ENCODE results near the gene GRK6. TPM values are rescaled to one million over a fixed set of nuclear protein-coding genes. Genes with fewer than 3 reads are reported as not detected.

Gene GRK6
- total RNA-seq, 3 donors from 2014 or later: 38.4 to 48.1 (median 46.7) TPM

DNA sequence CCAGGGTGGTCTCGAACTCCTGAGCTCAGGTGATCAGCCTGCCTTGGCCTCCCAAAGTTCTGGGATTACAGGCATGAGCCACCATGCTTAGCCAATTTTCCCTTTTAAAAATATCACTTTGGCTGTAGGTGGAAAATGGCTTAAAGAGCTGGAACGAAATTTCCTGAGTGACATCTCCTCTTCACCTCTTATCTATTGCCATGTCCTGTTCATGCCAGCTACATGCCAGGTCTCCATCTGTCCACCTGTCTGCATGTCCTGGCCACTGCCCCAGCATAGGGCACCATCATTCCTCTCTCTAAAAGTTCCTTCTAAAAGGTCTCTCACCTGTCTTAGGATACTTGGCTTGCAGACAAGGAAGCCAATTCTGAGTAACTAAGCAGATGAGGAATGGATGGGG lies 2.8 kb upstream of the GRK6 start:
- Histone ChIP-seq H3K36me3 (ENCODE audit: low read depth) (peaks cover 7% of the 10 kb centered on the region), H3K4me1 (ENCODE audit: low read depth) (peaks cover 19% of the 10 kb centered on the region), H3K4me3 (no peak overlapping the region), H3K9me3 (no peaks in the 10 kb centered on the region)
- intact Hi-C loops (cut with DNase I, micrococcal nuclease): no loop called here
- no peak for DNase-seq
- TF ChIP-seq CTCF (IDR thresholded peaks at IDR 0.05): no peak
- no peak for ATAC-seq

DNA sequence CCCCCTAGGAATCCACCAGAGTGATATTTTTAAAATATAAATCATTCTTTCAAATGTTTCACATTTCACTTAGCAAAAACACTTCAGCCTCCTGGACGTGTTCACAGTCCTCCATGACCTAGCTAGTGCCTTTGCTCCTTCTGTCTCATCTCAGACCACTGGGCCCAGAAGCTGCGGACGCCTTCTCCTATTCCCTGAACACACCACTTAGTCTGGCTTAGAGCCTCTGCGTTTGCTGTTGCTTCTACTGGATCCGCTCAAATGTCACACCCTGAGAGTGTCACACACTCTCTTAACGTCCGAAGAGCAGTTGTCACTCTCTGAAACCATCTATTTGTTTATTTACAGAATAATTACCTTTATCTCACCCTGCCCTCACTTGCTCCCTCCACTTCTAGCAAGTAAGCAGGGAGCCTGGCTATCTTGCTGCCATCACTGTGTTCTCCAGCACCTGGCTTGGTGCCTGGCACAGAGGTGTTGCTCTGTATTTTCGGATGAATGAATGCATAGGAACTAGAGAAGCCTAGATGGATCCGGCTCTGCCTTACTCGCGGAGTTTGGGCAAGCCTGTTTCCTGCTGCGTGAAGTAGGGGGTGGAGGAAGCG lies 1.2 kb upstream of the GRK6 start:
- TF ChIP-seq CTCF (IDR thresholded peaks at IDR 0.05): no peak
- H3K4me3 ChIP-seq: peak overlapping the region; percentile 80
- DNase-seq (no peak), ATAC-seq (no peak)
- no peaks in the 10 kb centered on the region for H3K9me3 ChIP-seq
- peaks cover 7% of the 10 kb centered on the region for H3K36me3 ChIP-seq (ENCODE audit: low read depth)
- H3K4me1 ChIP-seq (ENCODE audit: low read depth): peaks cover 23% of the 10 kb centered on the region
- intact Hi-C loops (cut with DNase I, micrococcal nuclease): no loop called here

DNA sequence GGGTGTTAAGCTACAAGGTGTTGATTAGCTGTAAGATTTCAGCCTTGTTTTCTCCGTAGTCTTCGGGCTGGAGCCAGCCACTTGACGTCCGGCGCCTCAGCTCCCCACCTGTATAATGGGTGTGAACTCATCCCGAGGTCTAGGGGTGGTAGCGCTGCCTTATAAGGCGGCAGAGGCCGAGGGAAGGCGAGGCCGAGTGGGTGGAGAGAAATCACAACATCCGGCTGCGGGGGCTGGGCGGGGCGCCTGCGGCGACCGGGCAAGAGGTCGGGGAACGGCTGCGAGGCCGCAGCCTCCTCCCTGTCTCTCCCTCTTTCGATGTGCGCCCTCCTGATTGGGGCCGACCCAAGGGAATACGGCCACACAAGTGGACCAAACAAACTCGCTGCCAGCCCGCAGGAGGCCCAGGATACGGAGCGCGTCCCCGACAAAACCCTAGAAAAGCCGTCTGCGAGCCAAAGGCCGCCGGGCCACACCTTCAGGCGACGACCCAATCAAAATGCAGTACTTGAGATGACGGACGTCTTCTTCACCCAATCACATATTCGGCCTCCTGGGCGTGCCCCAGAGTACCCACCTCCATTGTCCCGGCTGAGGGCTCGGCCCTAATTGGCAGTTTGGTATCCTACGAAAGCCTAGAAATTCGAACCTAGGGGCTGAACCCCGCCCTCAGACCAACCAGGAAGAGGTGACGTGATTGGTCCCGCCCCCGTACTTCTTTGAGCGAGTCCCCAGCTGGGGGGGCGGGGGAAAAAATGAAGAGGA lies 493 bp upstream of the GRK6 start:
- ATAC-seq: peak; percentile 88
- H3K4me1 ChIP-seq (ENCODE audit: low read depth): peaks cover 23% of the 10 kb centered on the region
- TF ChIP-seq CTCF (IDR thresholded peaks at IDR 0.05): no peak

DNA sequence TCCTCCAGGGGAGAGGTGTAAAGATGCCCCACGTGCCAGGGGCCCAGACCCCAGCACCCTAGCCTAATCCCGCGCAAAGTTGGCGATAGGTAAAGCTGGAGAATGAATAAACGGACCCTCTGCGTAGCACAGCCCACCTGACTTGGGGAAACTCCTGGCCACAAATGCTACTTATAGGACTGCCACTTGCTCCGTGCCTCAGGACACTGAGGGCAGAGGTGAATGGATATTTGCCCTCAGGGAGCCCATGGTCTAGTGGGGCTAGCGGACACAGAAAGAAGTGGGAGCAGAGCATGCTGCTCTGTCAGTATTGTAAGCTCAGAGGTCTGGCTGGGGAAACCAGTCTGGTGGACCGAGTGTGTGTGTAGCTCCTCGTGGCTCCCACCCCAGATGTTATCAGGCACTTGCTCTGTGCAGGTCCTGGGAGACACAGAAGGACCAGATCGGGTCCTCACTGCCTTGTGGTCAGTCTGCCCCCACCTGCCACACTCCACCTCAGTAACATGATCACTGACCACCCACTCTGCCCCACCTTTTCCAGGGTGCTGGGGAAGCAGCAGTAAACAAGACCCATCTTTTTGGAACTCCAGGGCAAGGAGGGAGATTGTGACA lies 841 bp downstream of the GRK6 start:
- Histone ChIP-seq H3K4me3 (peak overlapping the region; percentile 80), H3K9me3 (no peaks in the 10 kb centered on the region), H3K36me3 (ENCODE audit: low read depth) (peaks cover 7% of the 10 kb centered on the region), H3K4me1 (ENCODE audit: low read depth) (peaks cover 24% of the 10 kb centered on the region)
- DNase-seq: no peak
- intact Hi-C loops (cut with DNase I, micrococcal nuclease): no loop called here
- no peak for TF ChIP-seq CTCF (IDR thresholded peaks at IDR 0.05)
- ATAC-seq: no peak

More for the DNA sequence above, 493 bp upstream of the GRK6 start:
- intact Hi-C loops (cut with DNase I, micrococcal nuclease): no loop called here
- Histone ChIP-seq H3K9me3 (no peaks in the 10 kb centered on the region), H3K36me3 (ENCODE audit: low read depth) (peaks cover 7% of the 10 kb centered on the region), H3K4me3 (peak overlapping the region; percentile 80)
- DNase-seq: peak; percentile 98 to 100 (median 99)

GRCh38 chr5:177427919-177428573 lies 1.6 kb downstream of the GRK6 start:
- peaks cover 7% of the 10 kb centered on the region for H3K36me3 ChIP-seq (ENCODE audit: low read depth)
- TF ChIP-seq CTCF (IDR thresholded peaks at IDR 0.05): no peak
- H3K9me3 ChIP-seq: no peaks in the 10 kb centered on the region
- DNase-seq: peak in 1 of 3 donors; percentile 64
- no peak for ATAC-seq
- no peak overlapping the region for H3K4me3 ChIP-seq
- intact Hi-C loops (cut with DNase I, micrococcal nuclease): no loop called here
- H3K4me1 ChIP-seq (ENCODE audit: low read depth): peaks cover 32% of the 10 kb centered on the region

All from mucosa of descending colon (tissue), 3 donors.